Measurements from ENCODE around the gene GIGYF2. TPM values are rescaled to one million over a fixed set of nuclear protein-coding genes. Genes with fewer than 3 reads are reported as not detected.
A peak's percentile ranks its signal among the peaks of the same experiment; 100 is the strongest.

Gene GIGYF2
- total RNA-seq, 1 experiment from 2014 or later, result 55.3 TPM

GRCh38 chr2:232833830-232834229 lies 136.7 kb downstream of the GIGYF2 start:
- Histone ChIP-seq H3K27ac (ENCODE audit: insufficient read length, low read depth, low read length) (no peak overlapping the region), H2BK5ac (ENCODE audit: insufficient read length, low read length) (no peak overlapping the region), H3K56ac (ENCODE audit: insufficient read length, low read depth, low read length) (no peak overlapping the region), H4K5ac (ENCODE audit: insufficient read length, low read depth, low read length) (no peak overlapping the region), H3K79me2 (ENCODE audit: insufficient read depth, low read length) (no peaks in the 10 kb centered on the region), H3K9me3 (ENCODE audit: control insufficient read depth, low read depth, low read length) (no peaks in the 10 kb centered on the region), H2AK5ac (ENCODE audit: insufficient read length, low read length) (no peak overlapping the region), H3K79me1 (ENCODE audit: insufficient read depth, low read depth, low read length, poor library complexity, severe bottlenecking) (peaks cover 2% of the 10 kb centered on the region), H3K4me1 (ENCODE audit: insufficient read depth, low read length) (no peaks in the 10 kb centered on the region; the same call in 1 of the 2 replicates), H2BK15ac (ENCODE audit: low read depth, low read length) (no peak overlapping the region), H3K23me2 (ENCODE audit: insufficient read length, low read depth, low read length, poor library complexity, severe bottlenecking) (no peaks in the 10 kb centered on the region), H3K14ac (ENCODE audit: insufficient read depth, low read length) (no peak overlapping the region), H3K23ac (ENCODE audit: insufficient read length, low read depth, low read length) (no peak overlapping the region), H3K9ac (ENCODE audit: extremely low read depth, insufficient read length, low read length) (no peak overlapping the region), H4K20me1 (ENCODE audit: control insufficient read depth, insufficient read depth, insufficient read length) (no peaks in the 10 kb centered on the region), H2AFZ (ENCODE audit: low read length) (no peak overlapping the region), H2BK120ac (ENCODE audit: low read depth, low read length, poor library complexity, severe bottlenecking) (no peak overlapping the region), H3K27me3 (ENCODE audit: insufficient read depth, low read length) (no peaks in the 10 kb centered on the region), H2BK20ac (ENCODE audit: low read depth, low read length, poor library complexity, severe bottlenecking) (no peak overlapping the region), H3K4ac (ENCODE audit: low read depth, low read length) (no peak overlapping the region), H3T11ph (ENCODE audit: low read length) (no peak overlapping the region), H4K8ac (replicated peaks; ENCODE audit: insufficient read length, low read depth, low read length) (no peak overlapping the region), H2BK12ac (ENCODE audit: insufficient read length, low read depth, low read length) (no peak overlapping the region), H3K18ac (ENCODE audit: insufficient read length, low read depth, low read length) (no peak overlapping the region), H3K4me2 (ENCODE audit: insufficient read depth, insufficient read length, low read length) (no peak overlapping the region), H4K91ac (ENCODE audit: insufficient read length, low read depth, low read length) (no peak overlapping the region)
- H3K4me3 Mint-ChIP-seq, result no peak overlapping the region
- no peaks in the 10 kb centered on the region for H3K9me3 Mint-ChIP-seq
- H3K27ac Mint-ChIP-seq, result peak overlapping the region in 1 of 3 experiments; percentile 14; a peak in 1 of 7 replicates
- H3K27me3 Mint-ChIP-seq (ENCODE audit: low read depth), result no peaks in the 10 kb centered on the region; the same call in 1 of the 2 replicates
- WGBS (ENCODE audit: extremely low coverage, insufficient read length, low lambda C conversion rate), result no CpG with 5 or more reads among the region's 1 CpG
- H3K4me1 Mint-ChIP-seq, result peaks cover 4 to 7% of the 10 kb centered on the region in 2 experiments; a peak in 2 of 4 replicates
- TF ChIP-seq CTCF (conservative IDR thresholded peaks at IDR 0.05), result no peak
- H3K36me3 Mint-ChIP-seq (ENCODE audit: insufficient read depth in 1 of 3, low read depth in 3 of 3), result peaks cover 15 to 61% (median 53%) of the 10 kb centered on the region in 3 experiments; a peak in 6 of 7 replicates
- DNase-seq, result no peak

Data from H9 (cell line).